ENCODE data around the gene RABGGTA.

DNA sequence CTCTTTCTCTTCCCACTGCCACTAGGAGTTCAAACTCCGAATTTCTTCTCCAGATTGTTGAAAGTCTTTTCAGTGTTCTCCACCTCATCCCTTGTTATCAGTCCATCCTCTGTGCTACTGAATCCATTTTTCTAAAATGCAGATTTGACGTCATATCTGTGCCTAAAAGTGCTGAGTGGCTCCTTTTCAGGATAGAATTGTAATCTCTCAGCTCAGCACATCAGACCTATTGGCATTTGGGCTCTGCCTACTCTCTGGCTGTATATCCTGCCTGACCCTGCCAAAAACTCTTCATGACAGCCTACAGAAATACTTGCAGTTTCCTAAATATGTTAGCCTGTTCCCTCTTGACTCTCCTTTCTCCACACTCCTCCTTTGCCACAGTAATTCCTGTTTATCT, 1.1 kb upstream of the RABGGTA start:
- no peak for TF ChIP-seq POLR2AphosphoS5 (IDR thresholded peaks at IDR 0.05; ENCODE audit: low read depth, low read length)
- no peak for TF ChIP-seq POLR2A (IDR thresholded peaks at IDR 0.05; ENCODE audit: low read depth, low read length)
